OCI-M2 (cell line): ENCODE measurements around the gene BOLA3.
"Not testable (repeated sequence)": the region's sequence is repeated elsewhere in the genome, so short reads cannot be mapped to it uniquely, and the experiment has no call there.

Experiments used
- DNase-seq: peaks from one replicate; lab custom pipeline; 2025; ENCODE audit not compliant: unreplicated experiment; lab: John Stamatoyannopoulos, UW

The BOLA3 gene

GRCh38 chr2:74149570-74150319 is 2.0 kb upstream of the BOLA3 start:
- DNase-seq, result no peak

GRCh38 chr2:74149247-74149525 is 1.5 kb upstream of the BOLA3 start:
- DNase-seq, result no peak

- no peak for DNase-seq
Measured at GRCh38 chr2:74148457-74149246, 940 bp upstream of the BOLA3 start.

- no peak for DNase-seq
Measured at GRCh38 chr2:74146929-74147726, 584 bp downstream of the BOLA3 start.

GRCh38 chr2:74142340-74142739 is 5.4 kb downstream of the BOLA3 start:
- DNase-seq, result no peak

- no peak for DNase-seq
Measured at GRCh38 chr2:74138600-74139323, 8.9 kb downstream of the BOLA3 start.

- no peak for DNase-seq
Measured at GRCh38 chr2:74137651-74138599, 9.8 kb downstream of the BOLA3 start.

- DNase-seq, result no peak
Measured at GRCh38 chr2:74131901-74132300, 15.8 kb downstream of the BOLA3 start.

- DNase-seq, result no peak
Measured at GRCh38 chr2:74130211-74130995, 17.3 kb downstream of the BOLA3 start.

GRCh38 chr2:74128206-74128605 is 19.5 kb downstream of the BOLA3 start:
- no peak for DNase-seq

- not testable (repeated sequence) for DNase-seq
Measured at GRCh38 chr2:74123955-74124354, 23.8 kb downstream of the BOLA3 start.

- not testable (repeated sequence) for DNase-seq
Measured at GRCh38 chr2:74121846-74122245, 25.9 kb downstream of the BOLA3 start.

- peak; percentile 45 for DNase-seq
Measured at GRCh38 chr2:74119912-74120825, 27.5 kb downstream of the BOLA3 start.

- DNase-seq, result no peak
Measured at GRCh38 chr2:74119339-74119738, 28.4 kb downstream of the BOLA3 start.

- DNase-seq, result no peak
Measured at GRCh38 chr2:74111380-74111779, 36.3 kb downstream of the BOLA3 start.

GRCh38 chr2:74110537-74110936 is 37.2 kb downstream of the BOLA3 start:
- DNase-seq, result no peak

- no peak for DNase-seq
Measured at GRCh38 chr2:74109551-74109950, 38.2 kb downstream of the BOLA3 start.

GRCh38 chr2:74107071-74107470 is 40.6 kb downstream of the BOLA3 start:
- no peak for DNase-seq
